HS-27A (cell line): ENCODE results near the gene ARAP1.

Source experiments
- DNase-seq: peaks from one replicate; pipeline ENCODE4 v3.0.0-alpha.2; 2012; ENCODE audit warnings: low read depth, missing footprints

The ARAP1 gene

GRCh38 chr11:72703267-72704008 is 48.8 kb downstream of the ARAP1 start:
- no peak for DNase-seq

GRCh38 chr11:72702577-72703241 is 49.5 kb downstream of the ARAP1 start:
- no peak for DNase-seq

- no peak for DNase-seq
These were observed 50.1 kb downstream of the ARAP1 start for GRCh38 chr11:72702096-72702495.

GRCh38 chr11:72701466-72701865 is 50.7 kb downstream of the ARAP1 start:
- DNase-seq = no peak

GRCh38 chr11:72700146-72700545 is 52.1 kb downstream of the ARAP1 start:
- no peak for DNase-seq

GRCh38 chr11:72697814-72698213 is 54.4 kb downstream of the ARAP1 start:
- DNase-seq = no peak

- DNase-seq = no peak
These were observed 55.1 kb downstream of the ARAP1 start for GRCh38 chr11:72696866-72697700.

- no peak for DNase-seq
These were observed 56.9 kb downstream of the ARAP1 start for GRCh38 chr11:72695354-72695753.

GRCh38 chr11:72693271-72693968 is 58.8 kb downstream of the ARAP1 start:
- no peak for DNase-seq

GRCh38 chr11:72692498-72693237 is 59.5 kb downstream of the ARAP1 start:
- DNase-seq = no peak

- DNase-seq = no peak
These were observed 62.0 kb downstream of the ARAP1 start for GRCh38 chr11:72690166-72690565.

GRCh38 chr11:72688929-72689328 is 63.3 kb downstream of the ARAP1 start:
- DNase-seq = no peak

GRCh38 chr11:72688486-72688885 is 63.7 kb downstream of the ARAP1 start:
- DNase-seq = no peak

GRCh38 chr11:72687326-72687725 is 64.9 kb downstream of the ARAP1 start:
- no peak for DNase-seq

GRCh38 chr11:72686639-72687220 is 65.5 kb downstream of the ARAP1 start:
- DNase-seq = no peak

- DNase-seq = no peak
These were observed 66.4 kb downstream of the ARAP1 start for GRCh38 chr11:72685560-72686480.

- DNase-seq = peak; percentile 42
These were observed 67.8 kb downstream of the ARAP1 start for GRCh38 chr11:72684236-72684912.

GRCh38 chr11:72683782-72684200 is 68.4 kb downstream of the ARAP1 start:
- no peak for DNase-seq

GRCh38 chr11:72682858-72683243 is 69.4 kb downstream of the ARAP1 start:
- DNase-seq = no peak
